Mucosa of gallbladder (tissue), 1 donor: ENCODE results near the gene PGBD2. TPM values are rescaled to one million over a fixed set of nuclear protein-coding genes. Genes with fewer than 3 reads are reported as not detected.
"Not testable (repeated sequence)": the region's sequence is repeated elsewhere in the genome, so short reads cannot be mapped to it uniquely, and the experiment has no call there.

Experiments used
- DNase-seq: peaks from one replicate; pipeline ENCODE4 v3.0.0-alpha.2; 2020; ENCODE audit warnings: low spot score
- total RNA-seq: library from RNA; stranded (reverse); gene quantifications from one replicate; pipeline ENCODE4 v1.2.1, GENCODE V29; 2021
- donor health status: DM: no; HTN: no; CAD: no.

Gene PGBD2
- total RNA-seq: 16.9 TPM

GRCh38 chr1:248906009-248906752, at the start of gene PGBD2:
Gene PGBD2 (plus strand): TSS chr1:248906235. CDS start chr1:248913863, 7,628 bp downstream.
- DNase-seq: peak; percentile 94

DNA sequence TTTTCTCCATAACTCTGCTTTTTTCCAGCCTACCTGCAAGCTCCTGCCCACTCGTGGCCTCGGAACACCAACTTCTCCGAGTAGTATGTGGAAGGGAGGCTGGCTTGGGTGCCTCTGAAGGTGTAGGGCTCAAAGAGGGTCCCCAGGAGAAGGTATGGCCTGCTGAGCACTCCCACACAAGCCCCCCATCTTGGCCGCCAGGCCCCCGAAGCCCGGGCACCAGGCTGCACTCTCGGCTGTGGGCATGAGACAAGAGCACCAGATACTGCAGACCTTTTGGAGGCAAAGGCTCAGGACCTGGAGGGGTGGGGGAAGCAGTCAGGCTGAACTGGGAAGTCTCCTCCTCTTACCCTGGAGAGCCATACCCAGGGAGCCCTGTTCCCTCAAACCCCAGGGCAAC, 48.8 kb upstream of the PGBD2 start:
- no peak for DNase-seq

DNA sequence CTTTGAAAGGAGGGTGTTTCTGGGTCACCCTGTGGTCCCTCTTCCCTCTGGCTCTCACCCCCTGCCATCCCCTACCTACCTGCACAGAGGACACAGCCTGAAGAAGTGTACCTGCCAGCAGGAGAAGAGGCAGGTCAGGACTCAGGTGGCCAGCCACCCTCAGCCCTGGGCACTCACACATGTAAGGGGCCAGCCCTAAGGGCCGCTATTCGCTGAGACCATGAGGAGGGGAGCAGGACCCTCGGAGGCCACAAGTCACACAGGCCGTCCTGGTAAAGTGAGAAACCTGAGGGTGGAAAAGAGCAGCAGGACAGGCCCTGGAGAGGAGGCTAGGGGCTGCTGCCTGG, 48.3 kb upstream of the PGBD2 start:
- DNase-seq: no peak

DNA sequence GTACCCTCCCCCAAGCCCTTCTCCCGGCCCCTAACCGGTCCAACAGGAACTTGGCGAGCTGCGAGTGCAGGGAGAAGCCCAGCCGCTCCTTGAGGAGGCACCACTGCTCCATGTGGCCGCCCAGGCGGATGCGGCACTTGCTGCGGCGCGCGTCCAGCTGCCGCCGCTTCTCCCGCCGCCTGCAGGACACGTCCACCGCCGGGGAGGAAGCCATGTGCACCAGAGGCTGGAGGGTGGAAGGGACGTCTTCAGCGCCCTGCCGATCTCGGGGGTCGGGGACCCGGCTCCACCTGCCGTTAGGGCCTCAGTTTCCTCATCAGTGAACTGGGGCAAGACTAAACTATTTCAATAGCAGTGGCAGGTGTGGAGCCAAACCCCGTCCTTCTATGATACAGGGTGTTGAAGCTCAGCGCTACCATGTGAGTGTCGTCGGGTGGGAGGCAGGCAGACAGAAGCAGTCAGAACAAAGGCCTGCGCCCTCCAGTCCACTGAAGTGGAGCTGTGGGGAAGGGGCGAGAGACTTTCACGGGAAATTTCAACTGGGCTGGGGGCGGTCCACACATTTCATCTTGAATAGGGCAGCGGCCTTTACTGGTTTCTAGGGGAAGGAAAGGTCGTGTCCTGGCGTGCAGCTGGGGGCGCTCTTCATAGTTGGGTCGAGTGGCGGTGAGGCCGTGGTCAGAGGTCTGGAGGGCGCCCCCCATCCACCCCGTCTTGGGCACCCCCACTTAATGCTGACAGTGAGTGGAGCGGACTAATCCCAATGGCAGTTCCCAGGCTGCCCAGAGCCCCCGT, 47.7 kb upstream of the PGBD2 start:
- DNase-seq: peak; percentile 60

- peak; percentile 97 for DNase-seq
Observed at GRCh38 chr1:248858891-248859889, 46.8 kb upstream of the PGBD2 start, which contains the start of gene ZNF692. Gene ZNF692 (minus strand): TSS chr1:248859085. CDS start chr1:248858309, 776 bp downstream.

DNA sequence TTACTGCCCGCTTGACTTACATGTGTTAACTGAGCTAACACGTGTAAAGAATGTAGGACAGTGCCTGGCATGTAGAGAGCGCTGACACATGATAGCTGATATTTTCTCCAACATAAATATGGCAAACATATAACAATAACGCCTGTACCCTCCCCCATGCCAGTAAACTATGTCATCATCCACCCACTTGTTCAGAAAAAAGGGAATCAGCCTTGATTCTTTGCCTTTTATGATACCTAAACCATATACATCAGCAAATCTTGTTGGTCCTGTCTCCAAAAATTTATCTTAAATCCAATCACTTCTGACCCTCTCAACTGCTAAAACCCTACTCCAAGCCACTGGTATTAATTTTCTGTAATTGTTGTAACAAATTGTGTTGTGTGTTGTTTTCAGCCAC, 46.0 kb upstream of the PGBD2 start:
- no peak for DNase-seq

DNA sequence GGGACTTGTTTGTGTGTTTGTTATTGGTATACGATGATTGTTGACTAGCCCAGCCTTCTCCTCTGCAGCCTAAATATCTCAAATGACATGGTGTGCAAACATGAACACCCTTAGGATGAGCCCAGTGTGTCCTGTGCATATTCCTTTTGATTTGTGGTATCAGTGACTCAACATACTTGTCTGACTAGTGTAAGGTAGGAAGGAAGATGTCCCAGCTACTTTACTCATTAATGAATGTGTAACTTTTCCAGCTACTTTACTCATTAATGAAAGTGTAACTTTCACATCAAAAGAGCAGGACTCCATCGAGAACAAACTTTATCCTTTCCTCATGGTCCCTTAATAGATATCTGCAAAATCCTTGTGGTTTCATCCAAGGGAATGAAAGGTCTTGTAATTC, 44.4 kb upstream of the PGBD2 start:
- no peak for DNase-seq

DNA sequence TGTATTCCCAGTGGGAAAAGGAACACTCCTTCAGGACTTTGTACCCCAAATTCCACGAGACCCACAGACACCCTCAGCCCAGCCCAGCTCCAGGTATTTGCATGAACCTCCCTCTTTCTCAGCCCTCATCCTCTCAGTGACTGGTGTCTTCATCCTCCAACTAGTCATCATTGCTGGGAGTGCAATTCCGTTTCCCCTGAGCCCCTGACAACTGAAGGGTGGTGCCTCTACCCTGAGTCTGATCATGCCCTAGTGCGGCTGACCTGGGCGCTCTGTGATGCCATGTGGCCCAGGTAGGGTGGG, 43.4 kb upstream of the PGBD2 start:
- DNase-seq: no peak

GRCh38 chr1:248862998-248863881, 42.8 kb upstream of the PGBD2 start:
- peak; percentile 87 for DNase-seq

GRCh38 chr1:248871837-248872401, 34.1 kb upstream of the PGBD2 start:
- no peak for DNase-seq

DNA sequence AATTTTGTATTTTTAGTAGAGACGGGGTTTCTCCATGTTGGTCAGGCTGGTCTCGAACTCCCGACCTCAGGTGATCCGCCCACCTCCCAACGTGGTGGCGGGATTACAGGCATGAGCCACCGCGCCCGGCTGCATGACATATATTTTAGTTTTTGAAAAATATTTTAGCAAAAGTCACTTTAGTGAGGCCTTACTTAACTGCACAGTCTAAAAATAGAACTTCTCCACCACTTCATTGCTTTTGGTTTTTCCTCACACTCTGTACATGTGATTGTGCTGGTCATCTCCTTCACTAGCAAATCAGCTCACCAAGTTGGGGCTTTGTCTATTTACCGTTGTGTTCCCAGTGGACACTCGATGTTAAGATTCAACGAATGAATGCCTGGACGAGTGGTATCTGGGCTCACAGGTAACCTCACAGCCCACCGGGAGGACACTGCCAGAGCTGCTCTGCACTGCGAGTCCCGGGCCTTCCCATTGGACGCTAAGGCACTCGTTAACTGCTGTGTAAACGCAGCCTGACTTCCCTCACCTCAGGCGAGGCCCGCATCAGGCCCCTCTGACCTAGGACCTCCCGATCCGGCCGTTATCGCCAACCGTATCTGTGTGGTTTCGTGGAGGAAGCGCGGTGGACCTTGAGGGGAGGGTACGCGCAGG, 33.2 kb upstream of the PGBD2 start:
- peak; percentile 45 for DNase-seq

DNA sequence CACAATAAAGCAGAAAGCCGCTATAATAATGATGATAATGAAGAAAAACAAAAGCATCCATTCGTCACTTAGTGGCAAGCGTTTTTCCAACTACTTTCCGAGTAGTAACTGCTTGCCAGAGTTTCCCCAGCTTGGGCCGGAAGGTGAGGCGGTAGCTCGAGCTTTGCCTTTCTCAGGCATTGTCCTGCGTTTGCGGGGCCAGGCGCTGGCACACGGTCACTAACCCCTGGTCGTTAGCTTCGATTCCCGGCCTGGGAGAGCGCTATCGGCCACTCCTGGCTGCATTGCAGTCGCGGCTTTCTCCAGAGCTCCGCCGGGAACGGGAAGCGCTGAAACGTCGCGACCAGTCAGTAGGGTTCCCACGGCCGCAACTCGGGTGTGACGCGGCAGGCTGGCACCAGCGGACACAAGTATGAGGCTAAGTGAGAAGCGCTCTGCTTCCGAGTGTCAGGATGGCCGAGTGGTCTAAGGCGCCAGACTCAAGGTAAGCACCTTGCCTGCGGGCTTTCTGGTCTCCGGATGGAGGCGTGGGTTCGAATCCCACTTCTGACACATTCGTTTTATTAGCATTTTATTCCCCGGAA, 32.5 kb upstream of the PGBD2 start:
- DNase-seq: peak; percentile 96

GRCh38 chr1:248873993-248874533, 32.0 kb upstream of the PGBD2 start:
- DNase-seq: peak; percentile 81

DNA sequence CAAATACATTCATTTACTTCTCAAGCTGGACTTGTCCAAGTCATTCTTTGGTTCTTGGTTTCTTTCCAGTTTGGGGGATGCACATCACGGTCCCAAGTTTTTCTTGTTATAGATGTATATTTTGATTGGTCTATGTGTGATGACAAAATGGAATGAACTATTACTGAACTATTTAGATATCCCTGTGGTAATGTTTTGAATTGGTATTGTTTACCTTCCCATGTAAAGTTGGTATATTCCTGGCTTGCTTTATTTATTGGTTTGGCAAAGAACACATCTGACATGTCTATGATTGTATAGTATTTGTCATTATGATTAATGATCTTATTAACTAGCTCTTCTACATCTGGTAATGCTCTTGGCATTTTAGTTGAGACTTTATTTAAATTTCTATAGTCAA, 24.8 kb upstream of the PGBD2 start:
- no peak for DNase-seq

DNA sequence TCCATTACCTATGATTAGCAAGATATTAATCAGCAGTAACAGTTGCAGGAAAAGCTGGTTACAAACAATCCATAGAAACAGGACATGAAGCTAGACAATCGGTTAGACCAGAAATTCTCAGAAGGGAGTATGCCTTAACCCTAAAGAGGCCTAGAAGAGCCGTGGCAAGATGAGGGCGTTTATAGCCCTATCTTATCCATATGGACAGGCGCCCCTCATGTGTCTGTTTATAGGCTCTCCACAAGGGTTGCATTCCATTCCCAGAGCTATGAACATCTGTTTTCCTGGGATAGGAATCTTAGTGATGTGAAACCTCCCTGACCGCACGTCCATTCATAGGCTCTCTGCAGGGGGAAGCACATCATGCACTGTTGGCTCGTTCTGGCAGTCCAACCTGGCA, 23.6 kb upstream of the PGBD2 start:
- DNase-seq: not testable (repeated sequence)

DNA sequence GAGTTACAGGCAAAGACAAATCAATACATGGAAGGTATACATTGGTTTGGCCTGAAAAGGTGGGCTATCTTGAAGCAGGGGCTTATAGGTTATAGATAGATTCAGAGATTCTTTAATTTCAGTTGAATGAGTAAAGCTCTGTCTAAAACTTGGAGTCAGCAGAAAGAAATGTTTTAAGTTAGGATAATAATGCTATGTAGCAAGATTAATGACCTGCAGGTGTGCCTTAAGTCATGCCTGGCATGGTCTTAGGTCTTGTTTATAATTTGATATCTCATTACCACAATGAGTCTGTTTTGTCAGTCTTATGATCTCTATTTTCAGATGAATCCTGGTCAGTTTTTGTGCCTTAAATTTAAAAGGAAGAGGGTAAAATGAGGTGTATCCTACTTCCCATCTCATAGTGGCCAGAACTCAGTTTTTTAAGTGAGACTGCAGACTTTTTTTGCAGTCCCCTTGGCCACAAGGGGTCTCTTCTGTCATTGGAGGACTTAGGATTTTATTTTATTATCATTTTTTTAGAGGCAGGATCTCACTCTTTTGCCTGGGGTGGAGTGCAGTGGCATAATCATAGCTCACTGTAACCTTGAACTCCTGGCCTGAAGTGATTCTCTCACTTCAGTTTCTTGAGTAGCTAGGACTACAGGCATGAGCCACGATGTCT, 21.3 kb upstream of the PGBD2 start:
- DNase-seq: no peak

DNA sequence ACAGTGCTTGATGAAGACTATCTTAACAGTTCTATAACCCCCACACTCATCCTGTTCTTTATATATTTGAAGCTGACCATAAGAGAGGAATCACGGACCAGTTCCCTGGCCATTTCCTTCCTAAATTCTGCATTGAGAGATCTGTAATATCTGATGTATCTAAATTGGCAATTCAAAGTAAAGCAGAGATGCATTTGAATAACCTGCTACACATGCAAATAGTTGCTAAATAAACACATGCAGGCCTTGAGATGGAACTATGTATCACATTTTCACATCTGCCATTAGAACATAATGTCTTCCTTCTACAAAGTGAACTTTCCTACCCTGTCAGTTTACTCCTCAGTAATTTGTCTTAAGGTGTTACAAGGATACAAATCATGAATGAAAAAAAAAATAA, 20.4 kb upstream of the PGBD2 start:
- DNase-seq: no peak

GRCh38 chr1:248886237-248886895, 19.7 kb upstream of the PGBD2 start:
- no peak for DNase-seq

GRCh38 chr1:248889914-248890243, 16.2 kb upstream of the PGBD2 start:
- not testable (repeated sequence) for DNase-seq
